ENCODE data around the gene DYDC1. TPM values are rescaled to one million over a fixed set of nuclear protein-coding genes. Genes with fewer than 3 reads are reported as not detected.
"Not testable (repeated sequence)": the region's sequence is repeated elsewhere in the genome, so short reads cannot be mapped to it uniquely, and the experiment has no call there.

DYDC1 gene
- total RNA-seq, 2 donors from 2014 or later: not detected

- Histone ChIP-seq H3K9me3 (no peaks in the 10 kb centered on the region), H3K4me3 (no peak overlapping the region), H3K27me3 (no peaks in the 10 kb centered on the region), H3K36me3 (no peaks in the 10 kb centered on the region), H3K27ac (no peak overlapping the region), H3K4me1 (no peaks in the 10 kb centered on the region)
- no peak for DNase-seq (ENCODE audit: low spot score)
- no peak for TF ChIP-seq CTCF (IDR thresholded peaks at IDR 0.05)
Measured at GRCh38 chr10:80313523-80313922, 43.0 kb downstream of the DYDC1 start.

- H3K4me1 ChIP-seq; H3K27me3 ChIP-seq; H3K27ac ChIP-seq; H3K36me3 ChIP-seq; DNase-seq (ENCODE audit: low spot score); H3K9me3 ChIP-seq; H3K4me3 ChIP-seq: not testable (repeated sequence)
Measured at GRCh38 chr10:80305989-80306388, 50.6 kb downstream of the DYDC1 start.

GRCh38 chr10:80296942-80297341 is 59.6 kb downstream of the DYDC1 start:
- DNase-seq (ENCODE audit: low spot score): no peak
- Histone ChIP-seq H3K9me3 (peaks cover 0 to 26% of the 10 kb centered on the region in 2 donors), H3K27ac (no peak overlapping the region), H3K27me3 (no peaks in the 10 kb centered on the region), H3K4me3 (no peak overlapping the region), H3K36me3 (no peaks in the 10 kb centered on the region), H3K4me1 (no peaks in the 10 kb centered on the region)
- TF ChIP-seq CTCF (IDR thresholded peaks at IDR 0.05): no peak

- no peaks in the 10 kb centered on the region for H3K4me1 ChIP-seq
- no peaks in the 10 kb centered on the region for H3K27me3 ChIP-seq
- no peak overlapping the region for H3K27ac ChIP-seq
- no peaks in the 10 kb centered on the region for H3K36me3 ChIP-seq
- no peak for TF ChIP-seq CTCF (IDR thresholded peaks at IDR 0.05)
- peaks cover 0 to 4% of the 10 kb centered on the region in 2 donors for H3K9me3 ChIP-seq
- no peak for DNase-seq (ENCODE audit: low spot score)
- H3K4me3 ChIP-seq: no peak overlapping the region
Measured at GRCh38 chr10:80292607-80293239, 63.8 kb downstream of the DYDC1 start.

GRCh38 chr10:80290474-80291220 is 65.9 kb downstream of the DYDC1 start:
- TF ChIP-seq CTCF (IDR thresholded peaks at IDR 0.05): no peak
- no peak for DNase-seq (ENCODE audit: low spot score)
- no peak overlapping the region for H3K27ac ChIP-seq
- H3K36me3 ChIP-seq: no peaks in the 10 kb centered on the region
- H3K4me1 ChIP-seq: no peaks in the 10 kb centered on the region
- no peaks in the 10 kb centered on the region for H3K27me3 ChIP-seq
- no peaks in the 10 kb centered on the region for H3K9me3 ChIP-seq
- H3K4me3 ChIP-seq: no peak overlapping the region

- TF ChIP-seq CTCF (IDR thresholded peaks at IDR 0.05): no peak
- no peaks in the 10 kb centered on the region for H3K27me3 ChIP-seq
- no peaks in the 10 kb centered on the region for H3K9me3 ChIP-seq
- H3K27ac ChIP-seq: no peak within 1 kb of the TSS
- H3K4me1 ChIP-seq: no peaks in the 10 kb centered on the region
- DNase-seq (ENCODE audit: low spot score): no peak
- no peak within 1 kb of the TSS for H3K4me3 ChIP-seq
- H3K36me3 ChIP-seq: no peaks in the 10 kb centered on the region
Measured at GRCh38 chr10:80289451-80290287, 66.9 kb downstream of the DYDC1 start, which contains the start of gene MAT1A. Gene MAT1A (minus strand): TSS chr10:80289658. CDS start chr10:80289423, 235 bp downstream.

All from right atrium auricular region (tissue), 2 donors.